Stimulated activated CD8-positive, alpha-beta memory T cell treated with anti-CD3 and anti-CD28 coated beads, Interleukin-15, amount 100 ng/mL, for 48 hours (primary cell): ENCODE data around the gene GAB2.
"Not testable (repeated sequence)": the region's sequence is repeated elsewhere in the genome, so short reads cannot be mapped to it uniquely, and the experiment has no call there.

Experiments used
- DNase-seq, 2 donors: peaks; one replicate each; pipeline ENCODE4 v3.0.0-alpha.2; 2020; ENCODE audit warnings: low read depth in 2 of 2

Gene GAB2, protein sequence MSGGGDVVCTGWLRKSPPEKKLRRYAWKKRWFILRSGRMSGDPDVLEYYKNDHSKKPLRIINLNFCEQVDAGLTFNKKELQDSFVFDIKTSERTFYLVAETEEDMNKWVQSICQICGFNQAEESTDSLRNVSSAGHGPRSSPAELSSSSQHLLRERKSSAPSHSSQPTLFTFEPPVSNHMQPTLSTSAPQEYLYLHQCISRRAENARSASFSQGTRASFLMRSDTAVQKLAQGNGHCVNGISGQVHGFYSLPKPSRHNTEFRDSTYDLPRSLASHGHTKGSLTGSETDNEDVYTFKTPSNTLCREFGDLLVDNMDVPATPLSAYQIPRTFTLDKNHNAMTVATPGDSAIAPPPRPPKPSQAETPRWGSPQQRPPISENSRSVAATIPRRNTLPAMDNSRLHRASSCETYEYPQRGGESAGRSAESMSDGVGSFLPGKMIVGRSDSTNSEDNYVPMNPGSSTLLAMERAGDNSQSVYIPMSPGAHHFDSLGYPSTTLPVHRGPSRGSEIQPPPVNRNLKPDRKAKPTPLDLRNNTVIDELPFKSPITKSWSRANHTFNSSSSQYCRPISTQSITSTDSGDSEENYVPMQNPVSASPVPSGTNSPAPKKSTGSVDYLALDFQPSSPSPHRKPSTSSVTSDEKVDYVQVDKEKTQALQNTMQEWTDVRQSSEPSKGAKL

GRCh38 chr11:78417175-78417887, at the start of gene GAB2:
TSS of gene GAB2 (minus strand) at chr11:78417820. CDS start at chr11:78417720, 100 bp downstream.
- no peak for DNase-seq

DNA sequence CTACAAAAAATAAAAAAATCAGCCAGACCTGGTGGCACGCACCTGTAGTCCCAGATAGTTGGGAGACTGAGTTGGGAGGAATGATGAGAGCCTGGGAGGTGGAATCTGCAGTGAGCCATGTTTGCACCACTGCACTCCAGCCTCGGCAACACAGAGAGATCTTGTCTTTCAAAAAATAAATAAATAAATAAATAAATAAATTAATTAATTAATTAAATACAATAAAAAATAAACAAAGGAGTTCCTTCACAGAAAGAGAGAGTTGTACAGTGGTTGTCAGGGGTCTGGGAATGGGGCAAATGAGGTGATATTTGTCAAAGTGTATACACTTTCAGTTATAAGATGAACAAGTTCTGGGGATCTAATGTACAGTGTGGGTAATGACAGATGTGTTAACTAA, 49.8 kb upstream of the GAB2 start:
- no peak for DNase-seq

DNA sequence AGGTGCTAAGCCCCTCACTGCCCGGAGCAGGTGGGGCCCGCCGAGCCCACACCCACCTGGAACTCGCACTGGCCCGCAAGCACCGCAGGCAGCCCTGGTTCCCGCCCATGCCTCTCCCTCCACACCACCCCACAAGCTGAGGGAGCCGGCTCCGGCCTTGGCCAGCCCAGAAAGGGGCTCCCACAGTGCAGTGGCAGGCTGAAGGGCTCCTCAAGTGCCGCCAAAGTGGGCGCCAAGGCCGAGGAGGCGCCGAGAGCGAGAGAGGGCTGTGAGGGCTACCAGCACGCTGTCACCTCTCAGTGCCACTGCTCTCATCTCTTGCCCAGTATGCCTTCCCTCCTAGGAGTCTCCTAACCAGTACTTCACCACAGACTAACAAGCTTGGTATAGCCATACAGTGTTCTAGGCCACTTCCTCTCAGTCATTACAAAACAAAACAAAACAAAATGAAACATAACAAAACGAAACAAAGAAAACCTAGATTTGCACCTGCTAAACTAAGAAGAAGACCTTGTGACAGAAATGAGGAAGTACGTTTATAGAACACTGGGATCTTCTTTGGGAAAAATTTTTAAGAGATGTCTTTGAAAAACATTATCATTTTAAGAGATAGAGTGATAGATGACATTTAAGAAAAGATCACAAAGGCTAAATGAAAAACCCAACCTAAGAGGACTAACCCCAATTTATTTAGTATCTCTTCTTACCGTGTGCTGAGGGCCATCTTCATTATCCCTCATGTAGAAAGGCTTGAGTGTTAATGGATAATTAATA, 47.7 kb upstream of the GAB2 start:
- peak; percentile 5 to 8 for DNase-seq

DNA sequence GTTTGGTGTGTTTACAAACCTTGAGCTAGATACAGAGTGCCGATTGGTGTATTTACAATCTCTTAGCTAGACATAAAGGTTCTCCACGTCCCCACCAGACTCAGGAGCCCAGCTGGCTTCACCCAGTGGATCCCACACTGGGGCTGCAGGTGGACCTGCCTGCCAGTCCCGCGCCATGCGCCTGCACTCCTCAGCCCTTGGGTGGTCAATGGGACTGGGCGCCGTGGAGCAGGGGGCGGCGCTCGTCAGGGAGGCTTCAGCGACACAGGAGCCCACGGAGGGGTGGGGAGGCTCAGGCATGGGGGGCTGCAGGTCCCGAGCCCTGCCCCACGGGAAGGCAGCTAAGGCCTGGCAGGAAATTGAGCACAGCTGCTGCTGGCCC, 47.2 kb upstream of the GAB2 start:
- DNase-seq, result not testable (repeated sequence)

GRCh38 chr11:78460471-78460870, 42.9 kb upstream of the GAB2 start:
- DNase-seq, result no peak

- no peak for DNase-seq
Observed at GRCh38 chr11:78459738-78460137, 42.1 kb upstream of the GAB2 start.

DNA sequence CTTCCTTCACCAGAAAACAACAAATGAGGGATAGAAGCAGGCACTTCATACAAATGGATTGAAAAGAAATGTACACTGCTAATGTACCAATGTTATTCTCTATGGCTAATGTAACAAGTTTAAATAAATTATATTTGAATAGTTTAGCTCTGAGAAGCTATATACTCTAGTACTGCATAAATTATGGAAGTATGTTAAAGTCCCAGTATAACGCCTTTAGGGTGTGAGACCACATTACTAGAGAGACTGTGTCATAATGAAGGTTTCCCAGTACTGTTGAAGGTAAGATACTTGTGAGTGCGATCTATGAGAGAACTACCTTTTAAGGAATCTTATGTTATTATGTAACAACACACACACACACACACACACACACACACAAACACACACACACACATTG, 39.8 kb upstream of the GAB2 start:
- DNase-seq, result no peak

DNA sequence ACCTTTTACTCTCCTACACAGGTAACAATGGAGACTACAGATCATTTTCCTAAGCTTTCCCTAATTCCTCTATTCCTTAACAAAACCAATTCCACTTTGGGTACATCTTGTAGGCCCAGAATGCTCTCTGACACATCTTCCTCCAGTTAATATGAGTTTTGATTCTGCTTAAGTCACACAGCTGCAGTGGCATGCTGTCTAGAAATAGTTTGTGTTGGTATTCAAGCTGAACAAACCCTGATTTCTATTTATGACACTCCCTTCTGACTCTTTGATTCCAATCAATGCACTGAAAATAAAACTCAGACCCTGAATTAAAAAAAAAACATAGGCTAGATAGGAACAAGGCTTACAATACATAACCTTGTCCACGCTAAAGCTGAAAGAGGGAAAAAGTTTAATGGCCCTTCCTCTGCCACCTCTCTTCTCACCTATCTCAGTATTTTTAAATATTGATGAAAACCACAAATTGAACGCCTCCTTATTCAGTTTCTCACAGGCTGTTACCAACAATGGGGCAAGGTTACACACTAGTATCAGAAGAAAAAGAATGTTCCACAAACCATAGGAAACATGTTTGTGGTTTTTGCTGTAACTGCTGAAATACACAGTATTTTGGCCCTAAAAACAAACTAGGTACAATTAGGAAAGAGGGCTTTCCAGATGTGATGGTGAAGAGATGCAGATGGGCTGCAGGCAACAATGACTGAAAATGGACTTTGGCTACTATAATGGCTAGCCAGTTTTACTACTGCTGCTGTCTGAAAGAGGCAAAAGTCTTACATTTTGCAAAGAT, 35.7 kb upstream of the GAB2 start:
- no peak for DNase-seq

DNA sequence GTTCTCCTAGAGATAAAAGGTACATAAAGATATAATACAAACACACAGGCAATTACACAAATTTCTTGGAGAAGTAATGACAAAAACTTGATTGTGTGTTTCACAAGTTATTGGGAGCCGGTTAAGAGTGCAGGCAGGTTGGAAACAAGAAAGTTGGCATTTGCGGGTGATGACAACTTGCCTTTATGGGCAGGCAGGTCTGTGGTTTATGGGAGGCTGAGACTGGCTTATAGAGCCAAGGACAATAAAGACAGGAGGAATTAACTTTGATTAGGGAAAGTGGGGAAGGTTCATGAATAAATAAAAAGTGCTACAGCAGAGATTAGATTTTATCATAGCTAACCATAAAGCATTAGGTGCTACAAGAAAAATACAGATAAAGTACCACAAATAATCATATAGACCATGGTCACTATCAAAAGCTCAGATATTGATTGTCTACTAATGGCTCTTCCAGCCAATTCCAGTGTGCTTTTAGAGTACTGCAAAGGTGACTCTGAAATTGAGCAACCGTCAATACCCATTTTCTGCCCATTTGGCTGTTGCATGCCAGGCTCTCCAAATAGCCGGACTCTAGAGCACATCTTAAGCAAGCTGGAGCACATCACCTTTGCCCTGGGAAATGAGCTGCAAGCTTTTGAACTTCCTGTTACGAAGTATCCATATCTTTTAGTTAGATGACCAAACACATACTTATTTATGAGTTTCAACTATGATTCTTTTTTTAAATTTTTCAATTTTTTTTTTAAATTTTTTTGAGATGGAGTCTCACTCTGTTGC, 33.9 kb upstream of the GAB2 start:
- no peak for DNase-seq

- DNase-seq, result no peak
Observed at GRCh38 chr11:78450866-78451265, 33.2 kb upstream of the GAB2 start.

GRCh38 chr11:78449866-78450265, 32.2 kb upstream of the GAB2 start:
- no peak for DNase-seq

DNA sequence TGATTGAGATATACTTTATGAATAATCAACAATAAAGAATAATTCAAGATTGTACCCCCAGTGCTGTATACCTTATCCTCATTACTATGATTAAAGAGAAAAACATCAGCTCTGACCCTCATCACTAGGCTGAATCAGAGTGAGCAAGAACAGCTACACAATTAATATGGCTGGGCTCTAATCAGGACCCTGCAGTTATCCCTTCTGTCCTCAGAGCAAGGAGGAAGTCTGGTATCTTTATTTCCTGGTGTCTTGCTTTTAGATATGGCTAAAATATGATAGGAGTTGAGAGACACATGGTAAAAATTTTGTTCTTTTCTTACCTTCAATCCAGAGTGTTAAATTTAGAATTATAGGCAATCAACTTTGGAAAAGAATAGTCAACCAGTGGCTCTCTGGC, 28.6 kb upstream of the GAB2 start:
- DNase-seq, result no peak

DNA sequence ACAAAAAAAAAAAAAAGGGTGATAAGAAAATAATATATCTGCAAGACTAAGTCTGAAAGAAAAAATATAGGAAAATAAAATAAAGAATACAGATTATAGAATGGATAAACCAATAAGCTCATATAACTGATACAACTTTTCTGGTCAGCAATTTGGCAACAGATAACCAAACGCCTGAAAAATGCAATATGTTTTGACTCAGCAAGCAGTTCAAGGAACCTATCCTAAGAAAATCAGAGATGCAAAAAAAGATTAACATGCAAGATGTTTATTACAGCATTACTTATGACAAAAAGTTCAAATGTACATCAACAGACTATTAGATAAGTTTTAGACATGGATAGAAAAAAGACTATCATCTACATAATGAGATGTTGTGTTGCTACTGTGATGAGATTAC, 27.1 kb upstream of the GAB2 start:
- DNase-seq, result no peak

GRCh38 chr11:78441956-78442355, 24.3 kb upstream of the GAB2 start:
- DNase-seq, result no peak

DNA sequence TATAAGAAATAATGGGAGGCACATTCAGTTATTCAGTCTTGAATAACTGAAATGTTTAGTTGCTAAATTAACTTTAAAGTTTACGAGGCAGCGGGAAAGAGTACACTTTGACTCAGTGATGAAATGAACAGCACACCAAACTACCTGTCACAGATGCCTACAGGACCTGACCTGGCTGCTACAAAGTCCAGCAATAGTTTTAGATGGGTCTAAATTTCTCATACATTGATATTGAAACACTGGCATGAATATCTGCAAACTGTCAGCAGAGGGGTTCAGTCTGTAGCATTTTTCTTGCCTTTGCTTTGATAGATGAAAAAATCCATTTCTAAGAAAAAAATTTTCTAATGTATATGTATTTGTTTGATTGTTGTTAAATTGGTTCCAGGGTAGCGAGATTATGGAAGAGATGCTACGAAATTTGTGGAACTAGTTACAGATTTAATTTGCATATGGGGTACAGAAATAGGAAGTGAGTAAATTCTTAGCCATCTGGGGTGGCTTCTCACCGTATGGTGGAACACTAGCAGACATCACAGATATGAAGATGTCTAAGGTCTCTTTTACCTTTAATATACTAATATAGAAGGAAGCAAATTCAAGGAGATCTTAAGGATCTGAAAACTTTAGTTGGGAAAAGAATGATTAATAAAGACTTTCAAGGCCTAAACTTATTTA, 20.8 kb upstream of the GAB2 start:
- no peak for DNase-seq

DNA sequence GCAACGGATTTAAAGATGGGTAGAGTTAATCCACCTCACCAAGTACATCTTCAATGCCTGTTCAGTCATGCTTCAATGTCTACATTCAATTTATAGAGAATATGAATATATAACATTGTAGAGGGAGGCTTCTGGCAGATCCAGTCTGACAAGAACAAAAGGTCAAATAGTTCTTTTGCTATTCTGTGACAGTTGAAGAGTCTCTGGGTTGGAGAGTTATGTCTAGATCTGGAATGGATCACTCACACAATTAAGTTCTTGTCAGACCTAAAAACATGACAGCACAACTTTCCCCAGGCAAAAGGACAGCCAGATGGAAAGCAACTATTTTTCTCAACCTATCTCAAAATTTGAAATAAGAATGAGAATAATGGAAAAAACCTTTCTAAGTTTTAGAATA, 15.3 kb upstream of the GAB2 start:
- DNase-seq, result no peak

DNA sequence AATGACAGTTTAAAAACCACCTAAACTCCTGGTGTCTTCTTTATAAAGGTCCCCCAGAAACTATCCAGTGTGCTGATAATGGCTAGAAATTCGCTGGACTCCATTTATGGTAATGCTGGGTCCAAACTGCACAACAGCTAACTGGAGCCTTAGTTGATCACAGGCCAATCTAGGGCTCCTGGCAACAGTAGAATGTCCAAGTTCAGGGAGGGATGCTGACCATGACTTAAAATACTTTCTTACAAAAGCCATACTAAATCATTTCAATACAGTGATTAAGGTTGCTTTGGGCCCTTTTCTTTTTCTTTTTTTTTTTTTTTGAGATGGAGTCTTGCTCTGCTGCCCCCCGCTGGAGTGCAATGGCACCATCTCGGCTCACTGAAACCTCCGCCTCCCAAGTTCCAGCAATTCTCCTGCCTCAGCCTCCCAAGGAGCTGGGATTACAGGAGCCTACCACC, 14.5 kb upstream of the GAB2 start:
- DNase-seq, result no peak

GRCh38 chr11:78429660-78430059, 12.0 kb upstream of the GAB2 start:
- DNase-seq, result no peak

DNA sequence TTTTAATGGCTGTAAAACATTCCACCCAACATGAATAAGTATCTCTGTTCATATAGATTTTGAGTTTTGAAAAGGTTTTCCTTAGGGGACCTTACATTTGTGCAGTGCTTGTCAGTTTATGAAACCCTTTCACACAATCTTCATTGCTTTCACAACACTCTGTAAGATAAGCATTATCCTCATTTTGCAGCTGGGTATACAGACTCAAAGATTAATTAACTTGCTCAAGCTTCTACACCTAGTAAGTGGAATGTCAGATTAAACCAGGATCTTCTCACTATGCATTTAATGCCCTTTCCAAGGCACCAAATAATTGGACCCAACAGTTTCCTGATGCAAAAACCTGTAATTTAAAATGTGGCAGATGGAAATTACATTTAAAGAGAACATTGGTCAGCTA, 11.6 kb upstream of the GAB2 start:
- DNase-seq, result no peak

DNA sequence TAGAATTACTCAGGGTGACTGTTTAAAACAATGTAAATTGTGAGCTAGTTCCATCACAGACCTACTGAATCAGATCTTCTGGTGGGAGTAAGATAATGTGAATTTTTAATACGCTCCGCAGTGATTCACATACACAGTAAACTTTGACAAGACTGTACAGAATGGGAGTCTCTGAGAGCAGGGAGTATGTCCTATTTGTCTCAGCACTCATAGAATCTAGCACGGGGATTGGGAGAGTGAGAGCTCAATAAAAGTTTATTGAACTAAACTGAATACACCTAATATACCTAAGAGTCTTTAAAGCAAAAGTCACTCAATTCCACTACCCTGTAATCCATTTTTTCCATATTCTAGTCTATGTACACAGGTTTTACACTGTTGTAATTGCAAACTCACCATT, 11.2 kb upstream of the GAB2 start:
- DNase-seq, result no peak
